HFFc6 (cell line): ENCODE results near the gene EGLN1. TPM values are rescaled to one million over a fixed set of nuclear protein-coding genes. Genes with fewer than 3 reads are reported as not detected.

Source experiments
- DNase-seq: peaks from one replicate; pipeline ENCODE4 v3.0.0-alpha.2; 2018
- H3K27ac Mint-ChIP-seq: 2 replicates; pipeline ENCODE4 v1.8.0; 2020; ENCODE audit warnings: mild to moderate bottlenecking, mixed read lengths
- H3K27me3 Mint-ChIP-seq: 2 replicates; pipeline ENCODE4 v1.8.0; 2021; ENCODE audit warnings: mild to moderate bottlenecking, moderate library complexity, mixed read lengths; ENCODE audit not compliant: insufficient read depth
- H3K36me3 Mint-ChIP-seq: 2 replicates; pipeline ENCODE4 v1.8.0; 2021; ENCODE audit warnings: low read depth, mixed read lengths
- H3K4me1 Mint-ChIP-seq: 2 replicates; pipeline ENCODE4 v1.8.0; 2020; ENCODE audit warnings: low read depth, mixed read lengths
- H3K4me3 Mint-ChIP-seq: 2 replicates; pipeline ENCODE4 v1.8.0; 2020; ENCODE audit warnings: mild to moderate bottlenecking, moderate library complexity, mixed read lengths
- H3K9me3 Mint-ChIP-seq: 2 replicates; pipeline ENCODE4 v1.8.0; 2020; ENCODE audit warnings: mild to moderate bottlenecking, mixed read lengths
- total RNA-seq, 6 experiments: library from RNA; stranded (reverse); fragmentation: NEBNext Ultra II Directional; extraction: Animal tissue kit (Norgen Biotek cat#: 25700); gene quantifications; 2 replicates in 1 of 6; 3 replicates in 5 of 6; pipeline ENCODE4 v1.2.3, GENCODE V29; 2021
- TF ChIP-seq, protein P1 (sequence below): fragments of 200-600 bp; sonication (generic); IDR thresholded peaks from 2 replicates; pipeline ENCODE4 v1.5.0; 2021; ENCODE audit warnings: antibody characterized with exemption, mild to moderate bottlenecking

The EGLN1 gene
- total RNA-seq, 6 experiments from 2014 or later: 22.5 to 31.8 (median 26.0) TPM

GRCh38 chr1:231315887-231316286 lies 106.2 kb downstream of the EGLN1 start:
- H3K9me3 Mint-ChIP-seq: no peaks in the 10 kb centered on the region
- no peak for DNase-seq
- no peak overlapping the region for H3K4me3 Mint-ChIP-seq
- no peaks in the 10 kb centered on the region for H3K4me1 Mint-ChIP-seq
- H3K27ac Mint-ChIP-seq: no peak overlapping the region
- no peaks in the 10 kb centered on the region for H3K36me3 Mint-ChIP-seq
- TF ChIP-seq, protein P1, sequence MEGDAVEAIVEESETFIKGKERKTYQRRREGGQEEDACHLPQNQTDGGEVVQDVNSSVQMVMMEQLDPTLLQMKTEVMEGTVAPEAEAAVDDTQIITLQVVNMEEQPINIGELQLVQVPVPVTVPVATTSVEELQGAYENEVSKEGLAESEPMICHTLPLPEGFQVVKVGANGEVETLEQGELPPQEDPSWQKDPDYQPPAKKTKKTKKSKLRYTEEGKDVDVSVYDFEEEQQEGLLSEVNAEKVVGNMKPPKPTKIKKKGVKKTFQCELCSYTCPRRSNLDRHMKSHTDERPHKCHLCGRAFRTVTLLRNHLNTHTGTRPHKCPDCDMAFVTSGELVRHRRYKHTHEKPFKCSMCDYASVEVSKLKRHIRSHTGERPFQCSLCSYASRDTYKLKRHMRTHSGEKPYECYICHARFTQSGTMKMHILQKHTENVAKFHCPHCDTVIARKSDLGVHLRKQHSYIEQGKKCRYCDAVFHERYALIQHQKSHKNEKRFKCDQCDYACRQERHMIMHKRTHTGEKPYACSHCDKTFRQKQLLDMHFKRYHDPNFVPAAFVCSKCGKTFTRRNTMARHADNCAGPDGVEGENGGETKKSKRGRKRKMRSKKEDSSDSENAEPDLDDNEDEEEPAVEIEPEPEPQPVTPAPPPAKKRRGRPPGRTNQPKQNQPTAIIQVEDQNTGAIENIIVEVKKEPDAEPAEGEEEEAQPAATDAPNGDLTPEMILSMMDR: peak; percentile 66
- no peaks in the 10 kb centered on the region for H3K27me3 Mint-ChIP-seq

Other genes with a start within 250 kb of the EGLN1 start
- 10 to 100 TPM; 32.5 to 37.2 (median 34.8) TPM for gene GNPAT, start 181.1 kb downstream of the EGLN1 start, total RNA-seq
- gene EXOC8, start 84.4 kb downstream of the EGLN1 start, total RNA-seq: 10 to 100 TPM; 12.3 to 14.8 (median 14.2) TPM
- gene SPRTN, start 84.0 kb downstream of the EGLN1 start, total RNA-seq: 10 to 100 TPM in 4 of 6 experiments, 1 to 10 TPM in 2; 8.4 to 12.6 (median 10.4) TPM
- 10 to 100 TPM; 52.1 to 64.4 (median 60.1) TPM for gene TSNAX, start 106.4 kb upstream of the EGLN1 start, total RNA-seq
- 1 to 10 TPM; 1.3 to 4.3 (median 1.9) TPM for gene DISC1, start 204.5 kb upstream of the EGLN1 start, total RNA-seq